Right atrium auricular region (tissue), 2 donors: ENCODE results near the gene ZFR2. TPM values are rescaled to one million over a fixed set of nuclear protein-coding genes. Genes with fewer than 3 reads are reported as not detected.

Source experiments
- DNase-seq: peaks from one replicate; pipeline ENCODE4 v3.0.0-alpha.2; 2019; ENCODE audit warnings: low spot score
- H3K27ac ChIP-seq, 2 donors: fragments of 200-600 bp; sonication (generic); 1 replicate in 1 of 2; 2 replicates in 1 of 2; pipeline ENCODE4 v1.5.1; 2016 to 2019
- H3K27me3 ChIP-seq, 2 donors: fragments of 200-600 bp; sonication (generic); one replicate each; pipeline versions ENCODE4 v1.5.1 to v1.6.0; 2017 to 2019
- H3K36me3 ChIP-seq: fragments of 200-600 bp; sonication (generic); one replicate; pipeline ENCODE4 v1.5.1; 2016
- H3K4me1 ChIP-seq, 2 donors: fragments of 200-600 bp; sonication (generic); one replicate each; pipeline versions ENCODE4 v1.5.1 to v1.6.0; 2017 to 2019
- H3K4me3 ChIP-seq, 2 donors: fragments of 200-600 bp; sonication (generic); 1 replicate in 1 of 2; 2 replicates in 1 of 2; pipeline ENCODE4 v1.5.1; 2017 to 2019; ENCODE audit warnings: mild to moderate bottlenecking in 1 of 2, moderate library complexity in 1 of 2
- H3K9me3 ChIP-seq, 2 donors: fragments of 200-600 bp; sonication (generic); one replicate each; pipeline ENCODE4 v1.5.1; 2019
- total RNA-seq, 2 donors: library from RNA; depleted of rRNA; stranded (reverse); fragments of >200 nt; gene quantifications; one replicate each; pipeline ENCODE4 v1.1.0, GENCODE V29; 2016
- TF ChIP-seq, protein P1 (sequence below), 2 donors: fragments of 200-600 bp; sonication (generic); IDR thresholded peaks; one replicate each; pipeline ENCODE4 v1.5.1; 2019; ENCODE audit warnings: antibody characterized with exemption in 2 of 2

ZFR2 gene
- total RNA-seq, 2 donors from 2014 or later, result not detected

DNA sequence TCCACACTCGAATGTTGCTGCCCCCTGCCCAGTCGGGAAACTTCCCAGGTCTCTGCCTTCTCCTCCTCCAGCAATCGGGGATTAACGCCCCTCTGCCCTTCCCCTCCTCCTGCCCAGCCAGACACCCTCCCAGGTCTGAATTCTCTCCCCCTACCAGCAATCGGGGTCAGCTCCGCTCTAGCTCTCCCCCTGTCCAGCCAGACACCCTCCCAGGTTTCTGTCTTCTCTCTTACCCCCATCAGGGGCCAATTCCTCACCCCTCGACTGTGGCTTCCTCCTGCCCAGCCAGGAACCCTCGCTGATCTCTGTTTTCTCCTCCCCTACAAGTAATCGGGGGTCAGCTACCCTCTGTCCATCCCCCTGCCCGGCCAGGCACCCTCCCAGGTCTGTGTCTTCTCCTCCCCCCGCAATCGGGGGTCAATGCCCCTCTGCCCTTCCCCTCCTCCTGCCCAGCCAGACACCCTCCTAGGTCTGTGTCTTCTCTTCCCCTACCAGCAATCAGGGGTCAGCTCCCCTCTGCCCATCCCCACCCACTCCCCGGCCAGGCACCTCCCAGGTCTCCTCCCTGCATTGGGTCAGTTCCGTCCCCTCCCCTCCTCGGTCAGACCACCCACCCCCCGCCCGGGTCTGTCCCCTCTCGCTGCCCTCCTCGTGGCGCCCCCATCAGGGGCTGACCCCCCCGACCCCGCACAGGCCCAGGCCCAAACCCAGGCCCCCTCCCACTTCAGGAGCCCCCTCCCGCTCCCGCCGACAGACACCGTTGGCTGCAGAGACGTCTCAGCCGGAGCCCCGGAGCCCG lies 668 bp downstream of the ZFR2 start:
- no peaks in the 10 kb centered on the region for H3K36me3 ChIP-seq
- no peak for DNase-seq
- H3K27ac ChIP-seq, result no peak overlapping the region
- TF ChIP-seq, protein P1, sequence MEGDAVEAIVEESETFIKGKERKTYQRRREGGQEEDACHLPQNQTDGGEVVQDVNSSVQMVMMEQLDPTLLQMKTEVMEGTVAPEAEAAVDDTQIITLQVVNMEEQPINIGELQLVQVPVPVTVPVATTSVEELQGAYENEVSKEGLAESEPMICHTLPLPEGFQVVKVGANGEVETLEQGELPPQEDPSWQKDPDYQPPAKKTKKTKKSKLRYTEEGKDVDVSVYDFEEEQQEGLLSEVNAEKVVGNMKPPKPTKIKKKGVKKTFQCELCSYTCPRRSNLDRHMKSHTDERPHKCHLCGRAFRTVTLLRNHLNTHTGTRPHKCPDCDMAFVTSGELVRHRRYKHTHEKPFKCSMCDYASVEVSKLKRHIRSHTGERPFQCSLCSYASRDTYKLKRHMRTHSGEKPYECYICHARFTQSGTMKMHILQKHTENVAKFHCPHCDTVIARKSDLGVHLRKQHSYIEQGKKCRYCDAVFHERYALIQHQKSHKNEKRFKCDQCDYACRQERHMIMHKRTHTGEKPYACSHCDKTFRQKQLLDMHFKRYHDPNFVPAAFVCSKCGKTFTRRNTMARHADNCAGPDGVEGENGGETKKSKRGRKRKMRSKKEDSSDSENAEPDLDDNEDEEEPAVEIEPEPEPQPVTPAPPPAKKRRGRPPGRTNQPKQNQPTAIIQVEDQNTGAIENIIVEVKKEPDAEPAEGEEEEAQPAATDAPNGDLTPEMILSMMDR (IDR thresholded peaks at IDR 0.05), result no peak
- H3K27me3 ChIP-seq, result peaks cover 20 to 26% of the 10 kb centered on the region in 2 donors
- peaks cover 0 to 7% of the 10 kb centered on the region in 2 donors for H3K4me1 ChIP-seq
- peaks cover 0 to 6% of the 10 kb centered on the region in 2 donors for H3K9me3 ChIP-seq
- no peak overlapping the region for H3K4me3 ChIP-seq

DNA sequence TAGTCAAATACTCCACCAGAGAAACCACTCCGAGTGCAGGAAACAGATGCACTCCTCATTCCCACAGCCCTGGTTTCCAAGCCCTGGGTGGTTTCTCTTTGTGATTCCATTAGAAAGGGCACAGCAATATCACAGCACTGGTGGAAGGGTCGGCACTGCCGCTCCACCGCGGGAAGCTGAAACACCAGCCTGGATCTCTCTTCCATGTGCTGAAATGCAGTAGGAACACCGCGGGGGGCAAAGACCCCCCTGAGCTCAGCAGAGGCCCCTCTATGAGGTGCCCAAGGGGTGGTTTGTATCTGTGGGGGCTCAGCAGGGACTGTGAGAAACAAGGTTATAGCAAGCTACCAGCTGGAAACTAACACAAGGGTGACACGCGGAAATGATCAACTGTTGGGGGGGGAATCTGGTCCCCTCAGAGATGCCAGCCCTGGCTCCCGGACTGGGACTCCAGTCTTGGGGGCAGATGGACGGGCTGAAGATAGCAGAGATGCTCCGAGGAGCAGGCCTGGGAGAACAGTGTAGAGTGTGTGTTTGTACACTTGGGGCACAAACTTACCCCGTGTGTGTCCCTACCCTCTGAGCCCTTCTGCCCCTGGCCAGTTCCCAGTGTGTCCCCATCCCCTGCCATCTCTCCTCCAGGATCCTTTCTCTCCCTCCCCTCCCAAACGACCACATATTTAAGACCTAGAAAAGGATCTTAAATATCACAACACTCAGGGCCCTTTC lies 1.8 kb downstream of the ZFR2 start:
- no peak overlapping the region for H3K4me3 ChIP-seq
- peaks cover 20 to 26% of the 10 kb centered on the region in 2 donors for H3K27me3 ChIP-seq
- TF ChIP-seq, protein P1 (IDR thresholded peaks at IDR 0.05), result no peak
- no peak overlapping the region for H3K27ac ChIP-seq
- no peak for DNase-seq
- H3K36me3 ChIP-seq, result no peaks in the 10 kb centered on the region
- H3K9me3 ChIP-seq, result peaks cover 0 to 6% of the 10 kb centered on the region in 2 donors
- peaks cover 0 to 7% of the 10 kb centered on the region in 2 donors for H3K4me1 ChIP-seq

DNA sequence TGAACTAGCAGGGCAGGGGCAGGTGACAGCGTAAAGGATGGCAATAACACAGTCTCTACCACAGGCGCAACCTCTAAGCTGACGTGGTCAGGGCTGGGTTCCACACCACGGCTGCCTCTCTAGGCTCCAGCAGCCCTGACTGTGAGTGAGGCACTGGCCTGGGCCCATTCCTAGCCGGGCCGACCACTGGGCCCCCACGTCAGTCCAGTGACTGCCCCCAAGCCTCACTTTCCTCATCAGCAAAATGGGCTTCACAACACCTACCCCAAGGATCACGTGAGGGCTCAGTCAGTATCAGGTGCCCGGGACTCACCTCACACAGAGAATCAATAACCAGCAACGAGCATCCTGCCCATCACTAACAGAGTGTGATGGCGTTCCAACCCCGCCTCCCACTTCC lies 5.2 kb downstream of the ZFR2 start:
- Histone ChIP-seq H3K36me3 (no peaks in the 10 kb centered on the region), H3K9me3 (no peaks in the 10 kb centered on the region), H3K27ac (no peak overlapping the region), H3K4me3 (no peak overlapping the region), H3K27me3 (peaks cover 8 to 16% of the 10 kb centered on the region in 2 donors), H3K4me1 (peaks cover 0 to 2% of the 10 kb centered on the region in 2 donors)
- DNase-seq, result no peak
- TF ChIP-seq, protein P1 (IDR thresholded peaks at IDR 0.05), result no peak

DNA sequence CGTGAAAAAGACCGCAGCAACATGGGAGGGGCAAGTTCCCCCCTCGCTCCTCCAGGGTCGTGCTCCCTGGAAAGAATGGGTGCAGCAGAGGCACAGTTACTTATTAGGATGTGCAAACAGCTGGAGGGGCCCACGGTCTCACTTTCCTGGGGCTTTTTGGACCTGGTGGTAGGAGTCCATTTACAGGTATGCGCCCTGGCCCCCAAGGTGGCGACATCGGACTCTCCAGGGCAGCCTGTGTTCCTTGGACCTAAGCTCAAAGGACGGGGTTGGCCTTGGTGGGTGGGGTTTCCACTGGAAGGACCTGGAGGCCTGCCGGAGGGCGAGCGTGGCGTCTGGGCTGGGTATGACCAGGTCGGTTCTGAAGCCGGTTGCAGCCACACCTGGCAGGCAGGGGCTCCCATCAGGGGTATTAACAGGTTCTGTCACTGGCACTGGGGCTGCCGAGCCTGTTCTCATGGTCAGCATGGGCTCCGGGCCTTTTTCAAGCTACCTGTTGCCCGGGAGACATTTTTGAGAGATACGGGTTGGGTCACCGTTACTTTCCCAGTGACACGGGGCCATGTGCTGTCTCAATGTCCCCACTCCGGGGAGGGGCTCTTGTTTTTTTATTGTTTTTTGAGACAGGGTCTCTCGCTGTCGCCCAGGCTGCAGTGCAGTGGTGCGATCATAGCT lies 5.9 kb downstream of the ZFR2 start:
- no peak overlapping the region for H3K4me3 ChIP-seq
- no peaks in the 10 kb centered on the region for H3K36me3 ChIP-seq
- H3K9me3 ChIP-seq, result no peaks in the 10 kb centered on the region
- no peak for DNase-seq
- no peak overlapping the region for H3K27ac ChIP-seq
- TF ChIP-seq, protein P1 (IDR thresholded peaks at IDR 0.05), result no peak
- peaks cover 2 to 9% of the 10 kb centered on the region in 2 donors for H3K27me3 ChIP-seq
- no peaks in the 10 kb centered on the region for H3K4me1 ChIP-seq

DNA sequence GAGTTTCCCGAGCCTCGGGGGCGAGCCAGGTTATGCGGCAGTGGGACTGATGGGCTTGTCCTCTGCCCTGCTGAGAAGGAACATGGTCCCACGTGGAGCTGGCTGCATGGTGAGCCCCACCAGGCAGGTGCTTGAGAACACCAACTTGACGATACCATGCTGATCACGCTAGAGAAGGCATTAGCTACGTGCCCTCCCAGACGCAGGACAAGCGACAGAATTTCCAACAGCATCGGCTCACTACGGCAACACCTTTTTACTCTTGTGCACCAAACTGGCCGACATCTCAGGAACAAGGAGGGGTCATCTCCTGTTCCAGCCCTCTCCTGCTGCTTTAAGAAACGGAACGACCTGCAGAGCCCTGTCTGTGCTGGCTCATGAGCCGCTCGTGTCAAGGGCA lies 8.3 kb downstream of the ZFR2 start:
- no peaks in the 10 kb centered on the region for H3K4me1 ChIP-seq
- H3K36me3 ChIP-seq, result no peaks in the 10 kb centered on the region
- TF ChIP-seq, protein P1 (IDR thresholded peaks at IDR 0.05), result no peak
- H3K27me3 ChIP-seq, result no peaks in the 10 kb centered on the region
- H3K27ac ChIP-seq, result no peak overlapping the region
- no peak overlapping the region for H3K4me3 ChIP-seq
- H3K9me3 ChIP-seq, result no peaks in the 10 kb centered on the region
- DNase-seq, result no peak
